Retina (tissue), 1 donor: ENCODE data around the gene CDK19.
"Not testable (repeated sequence)": the region's sequence is repeated elsewhere in the genome, so short reads cannot be mapped to it uniquely, and the experiment has no call there.

Source experiments
- DNase-seq: peaks from one replicate; pipeline ENCODE4 v3.0.0-alpha.2; 2016

CDK19 gene

DNA sequence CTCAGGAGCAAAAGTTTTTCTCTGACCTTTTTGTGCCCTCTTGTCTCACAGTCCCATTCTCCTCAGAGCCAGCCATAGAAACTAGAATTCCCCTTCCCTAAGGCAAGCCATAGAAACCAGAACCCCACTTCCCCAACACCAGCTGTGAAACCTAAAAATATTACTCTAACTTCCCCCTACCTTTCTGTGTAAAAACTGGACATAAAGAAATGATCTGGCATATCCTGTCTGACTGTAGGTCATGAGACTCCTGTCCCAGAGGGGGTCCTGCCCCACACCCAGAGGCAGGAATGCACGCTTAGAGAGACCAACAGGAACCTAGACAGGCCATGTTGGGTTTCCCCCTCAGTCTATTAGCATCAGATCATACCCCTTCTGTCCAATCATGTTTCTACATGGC is 198.2 kb downstream of the CDK19 start:
- DNase-seq = no peak

GRCh38 chr6:110615722-110616121 is 199.5 kb downstream of the CDK19 start:
- no peak for DNase-seq

DNA sequence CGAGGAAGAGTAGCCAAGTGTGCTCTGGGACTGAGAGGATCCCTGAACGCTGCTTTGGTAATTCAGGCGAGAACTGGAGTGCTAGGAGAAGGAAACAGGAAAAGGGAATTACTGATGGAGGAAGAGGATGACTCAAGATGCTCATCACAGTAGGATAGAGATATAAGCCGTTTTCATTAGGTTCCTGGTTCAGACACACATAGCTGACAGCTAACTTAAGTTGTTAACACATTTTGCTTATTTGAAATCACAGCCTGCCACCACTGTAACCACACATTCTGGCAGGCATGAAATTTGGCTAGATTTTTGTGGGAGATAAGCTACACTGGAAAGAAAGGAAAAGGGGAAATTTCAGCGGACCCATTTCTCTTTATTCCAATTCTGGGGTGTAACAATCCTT is 200.7 kb downstream of the CDK19 start:
- DNase-seq = no peak

- DNase-seq = no peak
These were observed 201.2 kb downstream of the CDK19 start for GRCh38 chr6:110614106-110614505.

DNA sequence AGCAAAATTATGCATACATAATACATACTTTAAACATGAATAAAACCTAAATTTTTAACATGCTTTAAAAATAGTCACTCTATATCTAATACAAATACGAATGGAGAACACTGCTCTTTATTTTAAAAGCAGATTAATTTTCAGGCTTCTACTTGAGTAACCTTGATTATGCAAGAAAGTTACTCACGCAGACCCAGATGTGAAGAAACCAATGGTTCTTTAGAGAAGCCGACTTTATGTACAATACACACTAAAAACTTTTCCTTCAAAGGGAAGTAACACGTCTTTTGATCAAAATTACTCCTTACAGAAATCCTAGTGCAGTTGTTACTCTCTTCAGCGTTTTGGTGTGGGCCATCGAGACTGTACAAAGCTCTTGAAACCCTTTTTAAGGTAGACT is 201.9 kb downstream of the CDK19 start:
- no peak for DNase-seq

- DNase-seq = no peak
These were observed 203.0 kb downstream of the CDK19 start for GRCh38 chr6:110612298-110612697.

- no peak for DNase-seq
These were observed 206.2 kb downstream of the CDK19 start for GRCh38 chr6:110609101-110609500.

DNA sequence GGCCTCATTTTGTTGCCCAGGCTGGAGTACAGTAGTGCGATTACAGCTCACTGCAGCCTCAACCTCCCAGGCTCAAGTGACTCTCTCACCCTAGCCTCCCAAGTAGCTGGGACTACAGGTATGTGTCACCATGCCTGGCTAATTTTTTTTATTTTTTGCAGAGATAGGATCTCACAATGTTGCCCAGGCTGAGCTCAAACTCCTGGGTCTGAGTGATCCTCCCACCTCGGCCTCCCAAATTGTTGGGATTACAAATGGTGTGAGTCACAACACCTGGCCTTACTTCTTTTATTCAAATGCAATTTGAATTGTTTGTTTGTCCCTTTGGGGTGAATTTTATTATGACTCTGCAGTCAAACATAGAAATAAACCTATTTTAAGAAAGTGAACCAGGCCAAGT is 207.1 kb downstream of the CDK19 start:
- no peak for DNase-seq

DNA sequence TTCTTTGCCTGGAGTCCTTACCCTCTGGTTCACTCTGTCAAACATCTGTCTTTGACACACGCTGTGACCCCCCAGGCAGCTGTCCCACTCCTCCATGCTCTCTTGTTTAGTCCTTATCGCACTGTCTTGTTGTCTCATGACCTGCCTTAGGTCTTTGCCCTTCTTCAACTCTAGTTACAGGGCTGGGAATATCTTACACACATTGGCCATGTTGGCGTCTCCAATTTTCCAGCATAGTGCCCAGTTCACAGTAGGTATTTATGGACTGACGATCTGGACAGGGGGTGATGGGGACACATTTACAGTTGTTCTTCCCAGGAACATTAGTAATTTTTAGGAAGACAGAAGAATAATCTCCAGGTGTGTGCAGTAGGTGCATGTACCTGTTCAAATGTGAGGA is 209.1 kb downstream of the CDK19 start:
- no peak for DNase-seq

GRCh38 chr6:110600640-110601039 is 214.6 kb downstream of the CDK19 start:
- DNase-seq = not testable (repeated sequence)

GRCh38 chr6:110597761-110598160 is 217.5 kb downstream of the CDK19 start:
- DNase-seq = no peak

- no peak for DNase-seq
These were observed 218.9 kb downstream of the CDK19 start for GRCh38 chr6:110596354-110596753.

GRCh38 chr6:110595112-110595511 is 220.2 kb downstream of the CDK19 start:
- DNase-seq = no peak

DNA sequence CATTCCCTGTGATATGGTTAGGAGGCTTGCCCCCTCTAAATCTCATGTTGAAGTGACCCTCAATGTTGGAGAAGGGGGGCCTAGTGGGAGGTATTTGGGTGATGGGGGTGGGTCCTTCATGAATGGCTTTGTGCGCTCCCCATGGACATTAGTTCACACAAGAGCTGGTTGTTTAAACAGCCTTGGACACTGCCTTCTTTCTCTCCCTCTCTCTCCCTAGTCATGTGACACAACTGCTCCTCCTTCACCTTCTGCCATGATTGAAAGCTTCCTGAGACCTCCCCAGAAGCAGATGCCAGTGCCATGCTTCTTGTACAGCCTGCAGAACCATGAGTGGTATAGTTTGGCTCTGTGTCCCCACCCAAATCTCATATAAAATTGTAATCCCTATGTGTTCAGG is 221.6 kb downstream of the CDK19 start:
- DNase-seq = no peak

GRCh38 chr6:110592765-110593164 is 222.5 kb downstream of the CDK19 start:
- no peak for DNase-seq

GRCh38 chr6:110590821-110591351 is 224.4 kb downstream of the CDK19 start:
- no peak for DNase-seq

DNA sequence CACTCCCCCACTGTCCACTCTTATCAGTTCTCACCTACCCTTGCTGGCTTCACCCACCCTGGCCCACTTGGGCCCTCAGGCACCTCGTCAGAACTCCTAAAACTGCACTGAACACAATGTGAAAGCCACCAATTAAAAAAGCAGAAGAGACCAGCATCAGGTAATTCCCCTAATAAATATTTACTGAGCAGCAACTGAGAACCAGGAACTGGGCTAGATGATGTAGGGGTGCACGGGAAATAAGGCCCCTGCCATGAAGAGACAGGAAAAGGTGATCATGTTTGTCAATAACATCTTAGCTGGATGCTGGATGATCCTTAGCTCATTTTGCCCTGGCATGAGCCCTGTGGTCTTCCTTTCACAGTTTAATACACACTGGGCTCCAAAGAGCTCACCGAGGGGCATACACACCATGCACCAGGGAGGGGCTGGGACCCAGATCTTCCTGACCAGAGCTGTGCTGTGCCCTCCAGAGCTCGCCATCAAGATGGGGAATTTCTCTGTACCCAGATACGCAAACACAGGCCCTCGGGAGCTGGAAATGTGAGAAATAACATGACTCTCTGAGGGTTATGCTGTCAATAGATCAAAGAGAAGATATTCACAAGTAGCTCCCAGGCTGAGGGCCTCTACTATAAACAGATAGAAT is 225.3 kb downstream of the CDK19 start:
- DNase-seq = no peak

- DNase-seq = no peak
These were observed 227.9 kb downstream of the CDK19 start for GRCh38 chr6:110587328-110587727.

DNA sequence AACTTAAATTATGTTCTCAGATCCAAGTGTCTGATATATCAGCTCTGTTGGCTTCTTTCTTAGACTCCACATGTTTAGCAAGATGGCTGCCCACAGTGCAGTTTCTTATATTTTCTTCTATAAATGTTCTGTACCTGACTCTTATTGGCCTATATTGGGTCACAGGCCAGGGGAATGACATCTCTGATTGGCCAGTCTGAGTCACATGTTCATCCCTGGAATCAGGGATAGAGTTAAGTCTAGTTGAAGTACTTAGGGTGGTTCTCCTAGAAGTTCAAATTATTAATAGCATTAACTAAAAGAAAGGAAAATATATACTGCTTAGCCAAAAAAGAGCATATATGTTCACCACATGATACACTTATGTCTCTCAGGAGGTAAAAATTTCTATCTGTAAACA is 233.6 kb downstream of the CDK19 start:
- DNase-seq = no peak

DNA sequence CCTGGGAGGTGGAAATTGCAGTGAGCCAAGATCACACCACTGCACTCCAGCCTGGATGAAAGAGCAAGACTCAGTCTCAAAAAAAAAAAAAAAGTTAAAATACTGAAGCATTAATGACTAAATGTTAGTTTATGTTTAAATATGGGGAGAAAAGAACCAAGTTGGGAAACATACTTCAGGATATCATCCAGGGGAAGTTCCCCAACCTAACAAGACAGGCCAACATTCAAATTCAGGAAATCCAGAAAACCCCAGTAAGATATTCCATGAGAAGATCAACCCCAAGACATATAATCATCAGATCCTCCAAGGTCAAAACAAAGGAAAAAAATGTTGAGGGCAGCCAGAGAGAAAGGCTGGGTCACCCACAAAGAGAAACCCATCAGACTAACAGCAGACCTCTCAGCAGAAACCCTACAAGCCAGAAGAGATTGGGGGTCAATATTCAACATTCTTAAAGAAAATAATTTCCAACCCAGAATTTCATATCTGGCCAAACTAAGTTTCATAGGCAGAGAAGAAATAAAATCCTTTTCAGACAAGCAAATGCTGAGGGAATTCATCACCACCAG is 237.6 kb downstream of the CDK19 start:
- not testable (repeated sequence) for DNase-seq

DNA sequence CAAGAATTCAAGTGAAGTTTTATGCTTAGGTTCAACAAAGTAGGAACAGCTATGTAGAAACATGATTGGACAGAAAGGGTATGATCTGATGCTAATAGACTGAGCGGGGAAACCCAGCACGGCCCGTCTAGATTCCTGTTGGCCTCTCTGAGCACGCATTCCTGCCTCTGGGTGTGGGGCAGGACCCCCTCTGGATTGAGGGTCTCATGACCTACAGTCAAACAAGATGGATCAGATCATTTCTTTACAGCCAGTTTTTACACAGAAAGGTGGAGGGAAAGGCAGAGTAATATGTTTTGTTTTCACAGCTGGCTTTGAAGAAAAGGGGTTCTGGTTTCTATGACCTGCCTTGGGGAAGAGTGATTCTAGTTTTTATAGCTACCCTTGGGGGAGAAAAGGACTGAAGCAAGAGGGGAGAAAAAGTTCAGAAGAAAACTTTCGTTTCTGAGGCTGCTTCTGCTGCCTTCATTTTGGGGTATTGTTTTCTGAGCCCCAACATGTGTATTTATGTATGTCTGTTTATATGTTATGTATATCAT is 239.3 kb downstream of the CDK19 start:
- DNase-seq = no peak

GRCh38 chr6:110574817-110575216 is 240.5 kb downstream of the CDK19 start:
- no peak for DNase-seq

GRCh38 chr6:110573537-110573936 is 241.7 kb downstream of the CDK19 start:
- DNase-seq = no peak

DNA sequence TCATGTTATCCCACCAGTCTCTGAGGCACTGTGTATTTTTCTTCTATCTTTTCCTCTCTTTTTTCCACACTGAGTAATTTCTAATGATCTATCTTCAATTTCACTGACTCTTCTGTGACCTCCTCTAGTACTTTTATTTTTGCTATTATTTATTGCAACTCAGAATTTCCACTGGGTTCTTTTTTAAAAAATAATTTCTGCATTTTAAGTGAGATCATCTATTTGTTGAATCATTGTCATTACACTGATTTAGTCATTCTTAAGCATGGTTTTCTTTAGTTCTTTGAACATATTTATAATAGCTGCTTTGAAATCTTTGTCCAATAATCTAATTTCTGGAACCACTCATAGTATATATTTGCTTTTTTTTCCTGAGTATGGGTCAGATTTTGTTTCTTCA is 242.1 kb downstream of the CDK19 start:
- no peak for DNase-seq
